ENCODE measurements around the gene GPR85.

- TF ChIP-seq MYC (IDR thresholded peaks at IDR 0.05; ENCODE audit: low read depth, low read length) = no peak
- no peak for TF ChIP-seq FOS (IDR thresholded peaks at IDR 0.05; ENCODE audit: borderline replicate concordance, insufficient read depth, low read length)
- no peak for TF ChIP-seq CTCF (IDR thresholded peaks at IDR 0.05; ENCODE audit: extremely low read depth in 1 of 2, insufficient read depth in 1 of 2, low read depth in 1 of 2, low read length in 2 of 2)
Measured at GRCh38 chr7:113045379-113045778, 41.2 kb downstream of the GPR85 start.
